ENCODE data around the gene DAGLA.
"Not testable (repeated sequence)": the region's sequence is repeated elsewhere in the genome, so short reads cannot be mapped to it uniquely, and the experiment has no call there.

DAGLA gene

GRCh38 chr11:61656347-61657077 is 23.7 kb upstream of the DAGLA start:
- TF ChIP-seq ZNF274 (IDR thresholded peaks at IDR 0.05; ENCODE audit: low read depth, low read length) = no peak
- H3K4me3 ChIP-seq (ENCODE audit: low read length) = no peak overlapping the region

DNA sequence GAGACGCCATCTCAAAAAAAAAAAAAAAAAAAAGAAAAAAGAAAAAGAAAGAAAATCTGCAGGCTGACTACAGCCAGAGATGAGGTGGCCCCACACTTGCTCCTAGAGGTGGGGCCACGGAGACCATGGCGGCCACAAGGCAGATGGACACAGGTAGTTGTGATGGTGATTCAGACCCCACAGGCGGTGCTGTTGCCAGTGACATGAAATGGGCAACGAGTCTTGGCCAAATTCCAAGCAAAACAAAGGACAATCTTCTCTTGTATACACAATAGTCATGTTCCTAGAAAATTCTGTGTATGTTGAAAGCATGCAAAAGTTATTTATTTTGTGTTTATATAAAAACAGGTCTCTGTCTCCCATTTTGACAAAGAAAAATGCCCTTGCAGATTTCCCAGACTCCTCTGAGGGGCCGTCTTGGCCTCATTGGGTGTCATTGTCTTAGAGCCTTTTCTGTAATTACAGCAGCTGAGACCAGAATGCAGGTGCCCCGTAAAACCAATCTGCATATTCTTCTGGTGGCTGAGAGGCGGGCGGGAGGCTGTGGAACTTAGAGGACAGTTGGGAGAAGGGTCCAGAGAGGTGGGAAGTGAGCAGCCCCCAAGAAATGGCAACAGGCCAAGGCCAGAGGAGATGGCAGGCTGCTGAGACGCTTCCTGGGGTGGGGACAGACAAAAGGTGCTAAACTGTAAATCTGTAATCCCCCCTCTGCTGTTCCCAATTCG is 22.5 kb upstream of the DAGLA start:
- no peak overlapping the region for H3K4me3 ChIP-seq (ENCODE audit: low read length)

DNA sequence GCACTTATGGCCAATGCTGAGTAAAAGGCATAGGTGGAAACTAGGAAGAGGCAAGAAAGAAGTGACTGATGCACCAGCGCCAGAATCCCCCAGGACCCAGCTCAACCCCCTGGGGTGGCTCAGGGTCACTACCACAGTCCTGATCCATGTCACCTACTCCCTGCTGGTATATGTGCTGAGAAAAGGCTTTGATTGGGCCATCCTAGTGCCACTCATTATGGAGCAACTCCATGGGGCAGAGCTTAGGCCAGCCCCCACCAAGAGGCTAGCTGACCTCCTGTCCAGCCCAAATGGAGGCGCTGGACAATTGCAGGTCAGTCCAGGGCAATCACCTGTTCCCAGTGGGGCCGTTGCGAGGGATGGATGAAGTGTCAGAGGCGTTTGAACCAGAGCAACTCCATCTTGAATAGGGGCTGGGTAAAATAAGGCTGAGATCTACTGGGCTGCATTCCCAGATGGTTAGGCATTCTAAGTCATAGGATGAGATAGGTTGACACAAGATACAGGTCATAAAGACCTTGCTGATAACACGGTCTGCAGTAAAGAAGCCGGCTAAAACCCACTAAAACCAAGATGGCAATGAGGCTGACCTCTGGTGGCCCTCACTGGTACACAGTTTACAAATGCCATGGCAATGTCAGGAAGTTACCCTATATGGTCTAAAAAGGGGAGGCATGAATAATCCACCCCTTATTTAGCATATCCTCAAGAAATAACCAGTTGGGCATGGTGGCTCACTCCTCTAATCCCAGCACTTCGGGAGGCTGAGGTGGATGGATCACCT is 20.6 kb upstream of the DAGLA start:
- TF ChIP-seq ZNF274 (IDR thresholded peaks at IDR 0.05; ENCODE audit: low read depth, low read length) = no peak
- H3K4me3 ChIP-seq (ENCODE audit: low read length) = no peak overlapping the region

More for the DNA sequence above, 22.5 kb upstream of the DAGLA start:
- TF ChIP-seq ZNF274 (IDR thresholded peaks at IDR 0.05; ENCODE audit: low read depth, low read length) = no peak

- not testable (repeated sequence) for H3K4me3 ChIP-seq (ENCODE audit: low read length)
Observed at GRCh38 chr11:61660997-61661396, 19.2 kb upstream of the DAGLA start.

DNA sequence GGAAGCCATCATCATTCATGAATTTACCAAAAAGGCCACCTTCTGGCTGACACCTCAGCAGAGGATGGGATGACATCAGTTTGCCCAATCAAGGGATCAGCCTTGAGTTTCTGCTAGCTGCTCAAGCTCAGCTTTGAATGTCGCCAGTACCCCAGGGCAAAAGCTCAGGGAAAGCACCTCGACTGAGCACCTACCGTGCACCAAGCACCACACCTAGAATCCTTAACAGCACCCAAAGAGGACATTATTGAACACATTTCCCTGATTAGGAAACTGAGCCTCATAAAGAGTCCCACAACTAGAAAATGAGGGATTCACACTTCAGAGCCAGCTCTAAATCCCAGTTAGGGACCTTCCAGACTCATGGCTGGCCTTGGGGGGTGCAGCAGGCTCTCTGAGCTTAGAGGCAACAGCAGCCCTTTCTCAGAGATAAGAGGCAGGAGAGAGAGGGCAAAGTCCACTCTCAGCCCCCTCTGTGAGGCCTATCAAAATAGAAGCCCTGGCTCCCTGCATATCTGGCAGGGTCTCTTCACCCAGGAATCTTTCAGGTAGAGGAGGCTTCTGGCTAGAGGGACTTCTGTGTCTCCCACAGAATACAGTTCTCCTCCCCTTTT is 13.4 kb upstream of the DAGLA start:
- H3K4me3 ChIP-seq (ENCODE audit: low read length) = no peak overlapping the region
- TF ChIP-seq ZNF274 (IDR thresholded peaks at IDR 0.05; ENCODE audit: low read depth, low read length) = no peak

DNA sequence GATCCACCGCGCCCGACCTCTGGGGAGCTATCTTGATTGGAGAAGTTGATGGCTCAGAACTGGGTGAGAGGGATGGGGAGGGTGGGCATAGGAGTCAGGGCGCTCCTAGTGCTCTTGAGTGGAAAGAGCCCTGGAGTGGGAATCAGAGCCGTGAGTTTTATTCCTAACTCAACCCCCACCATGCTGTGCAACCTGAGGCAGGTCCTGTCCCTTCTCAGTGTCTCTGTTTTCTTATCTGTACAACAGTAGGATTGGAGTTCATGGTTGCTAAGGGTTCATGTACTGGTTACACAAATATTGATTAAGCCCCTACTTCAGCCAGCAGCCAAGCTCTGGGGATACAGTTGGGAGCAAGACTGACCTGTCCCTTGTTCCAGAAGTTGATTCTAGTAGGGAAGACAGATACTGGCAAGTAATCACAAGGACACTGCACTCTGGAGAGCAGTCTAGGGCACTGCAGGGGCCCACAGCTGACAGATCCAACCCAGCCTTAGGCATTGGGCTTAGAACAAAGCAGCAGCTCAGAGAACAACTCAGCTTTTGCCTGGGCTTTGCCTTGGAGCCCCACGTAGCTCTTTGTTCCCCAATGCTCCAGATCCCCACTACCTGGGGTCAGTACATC is 12.4 kb upstream of the DAGLA start:
- no peak overlapping the region for H3K4me3 ChIP-seq (ENCODE audit: low read length)
- no peak for TF ChIP-seq ZNF274 (IDR thresholded peaks at IDR 0.05; ENCODE audit: low read depth, low read length)

DNA sequence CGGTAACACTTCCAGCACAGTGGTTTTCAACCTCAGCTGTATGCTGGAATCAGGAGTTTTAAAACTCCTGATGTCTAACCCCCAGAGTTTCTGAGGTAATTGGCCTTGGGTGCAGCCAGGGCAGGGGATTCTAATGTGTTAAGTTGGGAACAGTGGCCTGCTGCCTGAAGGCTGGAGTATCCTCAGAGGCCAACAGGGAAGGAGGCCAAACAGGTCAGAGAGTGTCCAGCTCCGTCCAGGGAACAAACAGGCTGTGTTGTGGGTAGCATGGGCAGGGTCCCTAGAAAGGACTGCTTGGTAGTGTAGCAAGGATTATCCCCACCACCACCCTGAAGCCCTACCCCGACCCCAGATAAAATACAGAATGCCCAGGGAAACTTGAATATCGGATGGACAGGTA is 10.8 kb upstream of the DAGLA start:
- no peak for TF ChIP-seq ZNF274 (IDR thresholded peaks at IDR 0.05; ENCODE audit: low read depth, low read length)
- no peak overlapping the region for H3K4me3 ChIP-seq (ENCODE audit: low read length)

GRCh38 chr11:61670626-61671025 is 9.6 kb upstream of the DAGLA start:
- H3K4me3 ChIP-seq (ENCODE audit: low read length) = no peak overlapping the region
- no peak for TF ChIP-seq ZNF274 (IDR thresholded peaks at IDR 0.05; ENCODE audit: low read depth, low read length)

GRCh38 chr11:61671527-61671926 is 8.7 kb upstream of the DAGLA start:
- no peak overlapping the region for H3K4me3 ChIP-seq (ENCODE audit: low read length)
- TF ChIP-seq ZNF274 (IDR thresholded peaks at IDR 0.05; ENCODE audit: low read depth, low read length) = no peak

- H3K4me3 ChIP-seq (ENCODE audit: low read length) = not testable (repeated sequence)
Observed at GRCh38 chr11:61673946-61674467, 6.2 kb upstream of the DAGLA start.

- H3K4me3 ChIP-seq (ENCODE audit: low read length) = no peak overlapping the region
- TF ChIP-seq ZNF274 (IDR thresholded peaks at IDR 0.05; ENCODE audit: low read depth, low read length) = no peak
Observed at GRCh38 chr11:61675826-61676225, 4.4 kb upstream of the DAGLA start.

DNA sequence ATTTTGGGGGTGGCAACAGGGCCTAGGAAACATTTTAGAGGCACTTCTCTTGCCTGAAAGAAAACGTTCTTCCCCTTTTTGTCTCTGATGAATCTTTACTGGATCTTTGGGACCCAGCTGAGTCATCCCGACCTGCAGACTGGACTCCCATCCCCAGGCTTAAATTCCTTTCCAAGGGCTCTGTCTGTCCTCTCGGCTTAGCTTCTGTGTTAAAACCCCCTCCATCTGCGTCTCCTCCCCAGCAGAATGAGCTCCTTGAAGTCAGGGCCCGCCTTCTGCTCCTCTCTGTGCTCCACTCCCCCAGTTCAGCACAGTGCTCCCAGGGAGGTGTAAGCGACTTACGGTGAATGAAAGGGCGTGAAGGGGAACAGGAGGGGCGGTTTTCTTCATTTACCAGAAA is 895 bp upstream of the DAGLA start:
- no peak for TF ChIP-seq ZNF274 (IDR thresholded peaks at IDR 0.05; ENCODE audit: low read depth, low read length)
- no peak overlapping the region for H3K4me3 ChIP-seq (ENCODE audit: low read length)

GRCh38 chr11:61680622-61681221 is 531 bp downstream of the DAGLA start:
- no peak for TF ChIP-seq ZNF274 (IDR thresholded peaks at IDR 0.05; ENCODE audit: low read depth, low read length)
- H3K4me3 ChIP-seq (ENCODE audit: low read length) = no peak overlapping the region
